CD4-positive, alpha-beta T cell (primary cell): ENCODE measurements around the gene OSBPL3. TPM values are rescaled to one million over a fixed set of nuclear protein-coding genes. Genes with fewer than 3 reads are reported as not detected.

Experiments
- ATAC-seq: fragments of 200-7000 bp; cut with Tn5 transposase; one replicate; pipeline ENCODE4 v1.10.0; 2022; ENCODE audit warnings: mild to moderate bottlenecking; ENCODE audit not compliant: poor library complexity
- CTCF ChIA-PET: fragments of 350-600 bp; sonication (Branson Sonifier 250); formaldehyde crosslinking; loops from one replicate; lab custom pipeline; 2021; ENCODE audit warnings: antibody characterized with exemption, inconsistent platforms; lab: Charles Lee
- POLR2A ChIA-PET: fragments of 350-600 bp; sonication (Branson Sonifier 250); formaldehyde crosslinking; loops from one replicate; lab custom pipeline; 2021; ENCODE audit warnings: antibody characterized with exemption, inconsistent platforms; lab: Charles Lee
- DNase-seq, 14 experiments: peaks; one replicate each; pipeline ENCODE4 v3.0.0-alpha.2; 2013 to 2020; ENCODE audit warnings: mixed read lengths in 2 of 14
- H3K27ac ChIP-seq, 2 donors: one replicate each; pipeline versions ENCODE4 v1.5.1 to v1.7.0; 2013; ENCODE audit warnings: low read length in 2 of 2, low read depth in 1 of 2, mild to moderate bottlenecking in 1 of 2
- H3K27me3 ChIP-seq, 2 experiments: 1 replicate in 1 of 2; 2 replicates in 1 of 2; pipeline versions ENCODE4 v1.6.1 to v1.7.0; 2013; ENCODE audit warnings: low read length in 2 of 2, control low read depth in 1 of 2, mild to moderate bottlenecking in 1 of 2, moderate library complexity in 1 of 2; ENCODE audit not compliant: insufficient read depth in 2 of 2, control insufficient read depth in 1 of 2
- H3K36me3 ChIP-seq: one replicate; pipeline ENCODE4 v1.6.1; 2013; ENCODE audit warnings: low read length, control low read depth; ENCODE audit not compliant: insufficient read depth
- H3K4me1 ChIP-seq: one replicate; pipeline ENCODE4 v1.6.1; 2013; ENCODE audit warnings: low read length, control low read depth; ENCODE audit not compliant: insufficient read depth
- H3K4me3 ChIP-seq: one replicate; pipeline ENCODE4 v1.5.1; 2013; ENCODE audit warnings: mild to moderate bottlenecking, low read length, moderate library complexity
- H3K9me3 ChIP-seq, 2 experiments: 1 replicate in 1 of 2; 2 replicates in 1 of 2; pipeline versions ENCODE4 v1.6.1 to v1.7.0; 2013; ENCODE audit warnings: low read length in 2 of 2, mild to moderate bottlenecking in 2 of 2, control low read depth in 1 of 2, moderate library complexity in 1 of 2; ENCODE audit not compliant: control insufficient read depth in 1 of 2, insufficient read depth in 1 of 2
- H3K27ac Mint-ChIP-seq: one replicate; pipeline ENCODE4 v1.8.0; 2020; ENCODE audit warnings: mixed read lengths
- H3K27me3 Mint-ChIP-seq: one replicate; pipeline ENCODE4 v1.8.0; 2021; ENCODE audit warnings: mixed read lengths
- H3K36me3 Mint-ChIP-seq: one replicate; pipeline ENCODE4 v1.8.0; 2021; ENCODE audit warnings: low read depth, mixed read lengths
- H3K4me1 Mint-ChIP-seq: one replicate; pipeline ENCODE4 v1.8.0; 2021; ENCODE audit warnings: low read depth, mixed read lengths
- H3K4me3 Mint-ChIP-seq: one replicate; pipeline ENCODE4 v1.8.0; 2020; ENCODE audit warnings: mild to moderate bottlenecking, mixed read lengths
- H3K9me3 Mint-ChIP-seq: one replicate; pipeline ENCODE4 v1.8.0; 2020; ENCODE audit warnings: mixed read lengths
- intact Hi-C, 2 experiments: fragments of 100-400 bp; cut with DNase I in 1 of 2; cut with micrococcal nuclease in 1 of 2; formaldehyde crosslinking; loops; one replicate each; pipeline versions ENCODE4 v1.15.1 to v1.9.0; 2023 to 2025; cut with DNase I, micrococcal nuclease
- total RNA-seq, 174 experiments: library from RNA in 2 of 174; stranded (reverse) in 2 of 174; gene quantifications; one replicate each; pipeline ENCODE4 v1.2.3 and lab custom pipeline; 2021 to 2026
- TF ChIP-seq, protein P1 (sequence below): fragments of 200-600 bp; IDR thresholded peaks from one replicate; pipeline ENCODE4 v1.8.0; 2022; ENCODE audit warnings: antibody characterized with exemption, mild to moderate bottlenecking

OSBPL3 gene
- total RNA-seq, 2 experiments from 2014 or later, result 25.4 to 25.9 TPM

DNA sequence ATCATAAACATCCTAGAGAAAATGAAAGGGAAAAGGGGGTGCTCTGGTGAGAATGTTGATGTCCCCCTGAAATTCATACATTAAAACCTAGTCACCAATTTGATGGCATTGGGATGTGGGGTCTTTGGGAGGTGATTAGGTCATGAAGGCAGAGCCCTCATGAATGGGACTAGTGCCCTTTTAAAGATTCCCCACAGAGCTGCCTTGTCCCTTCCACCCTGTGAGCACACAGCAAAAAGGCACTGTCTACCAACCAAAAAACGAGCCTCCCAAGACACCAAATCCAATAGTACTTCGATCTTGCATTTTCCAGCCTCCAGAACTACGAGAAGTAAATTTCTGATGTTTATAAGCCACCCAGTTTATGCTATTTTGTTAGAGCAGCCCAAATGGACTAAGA is 47.6 kb downstream of the OSBPL3 start:
- ATAC-seq (no peak), DNase-seq (no peak)
- H3K9me3 ChIP-seq, result no peaks in the 10 kb centered on the region
- ChIA-PET POLR2A (no interaction called here), CTCF (interaction anchor here (1.7 to 1.8 kb wide), 2 partner anchors 16 to 21 kb away, joined by 4 read pairs; no protein-coding TSS in a partner anchor)
- TF ChIP-seq, protein P1, sequence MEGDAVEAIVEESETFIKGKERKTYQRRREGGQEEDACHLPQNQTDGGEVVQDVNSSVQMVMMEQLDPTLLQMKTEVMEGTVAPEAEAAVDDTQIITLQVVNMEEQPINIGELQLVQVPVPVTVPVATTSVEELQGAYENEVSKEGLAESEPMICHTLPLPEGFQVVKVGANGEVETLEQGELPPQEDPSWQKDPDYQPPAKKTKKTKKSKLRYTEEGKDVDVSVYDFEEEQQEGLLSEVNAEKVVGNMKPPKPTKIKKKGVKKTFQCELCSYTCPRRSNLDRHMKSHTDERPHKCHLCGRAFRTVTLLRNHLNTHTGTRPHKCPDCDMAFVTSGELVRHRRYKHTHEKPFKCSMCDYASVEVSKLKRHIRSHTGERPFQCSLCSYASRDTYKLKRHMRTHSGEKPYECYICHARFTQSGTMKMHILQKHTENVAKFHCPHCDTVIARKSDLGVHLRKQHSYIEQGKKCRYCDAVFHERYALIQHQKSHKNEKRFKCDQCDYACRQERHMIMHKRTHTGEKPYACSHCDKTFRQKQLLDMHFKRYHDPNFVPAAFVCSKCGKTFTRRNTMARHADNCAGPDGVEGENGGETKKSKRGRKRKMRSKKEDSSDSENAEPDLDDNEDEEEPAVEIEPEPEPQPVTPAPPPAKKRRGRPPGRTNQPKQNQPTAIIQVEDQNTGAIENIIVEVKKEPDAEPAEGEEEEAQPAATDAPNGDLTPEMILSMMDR, result no peak
- intact Hi-C loops, result no loop called here
- Mint-ChIP-seq H3K27me3 (no peaks in the 10 kb centered on the region), H3K4me3 (no peak overlapping the region), H3K27ac (no peak overlapping the region), H3K9me3 (peaks cover 3% of the 10 kb centered on the region), H3K36me3 (peaks cover 8% of the 10 kb centered on the region), H3K4me1 (peaks cover 58% of the 10 kb centered on the region)
- no peaks in the 10 kb centered on the region for H3K36me3 ChIP-seq
- no peak overlapping the region for H3K4me3 ChIP-seq
- no peaks in the 10 kb centered on the region for H3K27me3 ChIP-seq
- H3K27ac ChIP-seq, result no peak overlapping the region
- H3K4me1 ChIP-seq, result no peaks in the 10 kb centered on the region

DNA sequence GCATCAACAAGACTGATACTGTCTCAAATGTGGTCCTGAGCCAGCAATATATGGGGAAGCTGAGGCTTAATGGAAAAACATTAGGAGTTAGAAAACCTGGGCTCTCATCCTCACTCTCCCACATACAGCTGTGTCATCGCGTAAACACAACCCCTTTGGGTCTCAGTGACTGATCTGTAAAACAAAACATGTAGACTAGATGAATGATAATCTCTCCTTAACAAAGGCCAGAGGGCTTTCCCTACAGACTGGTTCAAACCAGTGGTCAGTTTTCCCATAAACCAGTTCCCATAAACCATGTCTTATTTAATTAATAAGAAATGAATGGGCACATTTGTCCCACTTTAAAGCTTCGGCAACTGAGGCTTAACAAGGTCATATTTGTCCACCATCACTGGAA is 48.1 kb downstream of the OSBPL3 start:
- CTCF ChIA-PET, result interaction anchor here (1.8 kb wide), 1 partner anchor 21 kb away, joined by 4 read pairs; no protein-coding TSS in a partner anchor
- Mint-ChIP-seq H3K27ac (no peak overlapping the region), H3K4me3 (no peak overlapping the region), H3K9me3 (peaks cover 3% of the 10 kb centered on the region), H3K36me3 (peaks cover 8% of the 10 kb centered on the region), H3K27me3 (no peaks in the 10 kb centered on the region), H3K4me1 (peaks cover 58% of the 10 kb centered on the region)
- Histone ChIP-seq H3K4me3 (no peak overlapping the region), H3K36me3 (no peaks in the 10 kb centered on the region), H3K27me3 (no peaks in the 10 kb centered on the region), H3K27ac (no peak overlapping the region), H3K9me3 (no peaks in the 10 kb centered on the region), H3K4me1 (no peaks in the 10 kb centered on the region)
- no peak for DNase-seq
- intact Hi-C loops, result no loop called here
- TF ChIP-seq, protein P1, result no peak
- POLR2A ChIA-PET, result no interaction called here
- ATAC-seq, result no peak

DNA sequence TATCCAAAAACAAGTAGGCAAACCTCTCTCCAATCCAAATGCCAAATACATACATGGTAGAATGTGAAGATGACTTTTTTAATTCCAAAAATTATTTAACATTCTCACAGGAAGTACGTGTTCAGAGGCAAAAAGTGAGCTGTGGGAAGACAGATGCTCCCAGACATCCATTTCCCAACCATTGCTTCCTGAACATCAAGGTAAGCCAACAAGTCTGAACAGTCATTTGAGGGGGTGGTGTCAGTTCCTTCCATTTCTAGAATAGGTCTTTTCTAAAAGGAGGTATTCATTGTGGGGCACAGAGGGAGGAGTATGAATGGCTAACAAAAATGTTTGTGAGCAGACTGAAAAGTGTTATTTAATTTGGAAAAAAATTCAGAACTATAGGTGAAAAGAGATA is 49.1 kb downstream of the OSBPL3 start:
- POLR2A ChIA-PET, result no interaction called here
- intact Hi-C loops, result no loop called here
- Mint-ChIP-seq H3K36me3 (peaks cover 8% of the 10 kb centered on the region), H3K4me3 (no peak overlapping the region), H3K9me3 (no peaks in the 10 kb centered on the region), H3K27me3 (no peaks in the 10 kb centered on the region), H3K4me1 (peaks cover 58% of the 10 kb centered on the region), H3K27ac (no peak overlapping the region)
- no peaks in the 10 kb centered on the region for H3K9me3 ChIP-seq
- DNase-seq (no peak), ATAC-seq (no peak)
- TF ChIP-seq, protein P1, result no peak
- no peaks in the 10 kb centered on the region for H3K4me1 ChIP-seq
- H3K36me3 ChIP-seq, result no peaks in the 10 kb centered on the region
- no peak overlapping the region for H3K27ac ChIP-seq
- H3K27me3 ChIP-seq, result no peaks in the 10 kb centered on the region
- no peak overlapping the region for H3K4me3 ChIP-seq
- CTCF ChIA-PET, result interaction anchor here (1.8 kb wide), 1 partner anchor 20 kb away, joined by 4 read pairs; no protein-coding TSS in a partner anchor
